ENCODE results near the gene NCAPD3.

The NCAPD3 gene

GRCh38 chr11:134253188-134253993 is 29.6 kb upstream of the NCAPD3 start, which contains the start of the genes ACAD8 and THYN1:
Gene ACAD8 (plus strand): TSS chr11:134253568. CDS start chr11:134253601, 33 bp downstream.
Gene THYN1 (minus strand): TSS chr11:134253352. CDS start chr11:134252882, 470 bp downstream.
- DNase-seq (ENCODE audit: low spot score), result peak; percentile 96

GRCh38 chr11:134252346-134253187 is 28.8 kb upstream of the NCAPD3 start:
- no peak for DNase-seq (ENCODE audit: low spot score)

- DNase-seq (ENCODE audit: low spot score), result no peak
Measured at GRCh38 chr11:134250675-134251074, 26.9 kb upstream of the NCAPD3 start.

GRCh38 chr11:134250246-134250645 is 26.5 kb upstream of the NCAPD3 start:
- no peak for DNase-seq (ENCODE audit: low spot score)

GRCh38 chr11:134248910-134249480 is 25.2 kb upstream of the NCAPD3 start:
- DNase-seq (ENCODE audit: low spot score), result no peak

GRCh38 chr11:134246678-134247077 is 22.9 kb upstream of the NCAPD3 start:
- DNase-seq (ENCODE audit: low spot score), result no peak

GRCh38 chr11:134246100-134246499 is 22.3 kb upstream of the NCAPD3 start:
- no peak for DNase-seq (ENCODE audit: low spot score)

GRCh38 chr11:134245434-134245833 is 21.7 kb upstream of the NCAPD3 start:
- DNase-seq (ENCODE audit: low spot score), result no peak

- DNase-seq (ENCODE audit: low spot score), result no peak
Measured at GRCh38 chr11:134244593-134244992, 20.8 kb upstream of the NCAPD3 start.

- DNase-seq (ENCODE audit: low spot score), result no peak
Measured at GRCh38 chr11:134243913-134244312, 20.1 kb upstream of the NCAPD3 start.

GRCh38 chr11:134242376-134242775 is 18.6 kb upstream of the NCAPD3 start:
- DNase-seq (ENCODE audit: low spot score), result no peak

- DNase-seq (ENCODE audit: low spot score), result no peak
Measured at GRCh38 chr11:134240592-134240991, 16.8 kb upstream of the NCAPD3 start.

GRCh38 chr11:134238956-134239355 is 15.2 kb upstream of the NCAPD3 start:
- DNase-seq (ENCODE audit: low spot score), result no peak

- no peak for DNase-seq (ENCODE audit: low spot score)
Measured at GRCh38 chr11:134237557-134237922, 13.8 kb upstream of the NCAPD3 start.

- DNase-seq (ENCODE audit: low spot score), result no peak
Measured at GRCh38 chr11:134236834-134237556, 13.2 kb upstream of the NCAPD3 start.

GRCh38 chr11:134235399-134235798 is 11.6 kb upstream of the NCAPD3 start:
- no peak for DNase-seq (ENCODE audit: low spot score)

GRCh38 chr11:134233729-134234179 is 10.0 kb upstream of the NCAPD3 start:
- DNase-seq (ENCODE audit: low spot score), result no peak

GRCh38 chr11:134231958-134232659 is 8.3 kb upstream of the NCAPD3 start:
- no peak for DNase-seq (ENCODE audit: low spot score)

GRCh38 chr11:134230339-134230738 is 6.6 kb upstream of the NCAPD3 start:
- DNase-seq (ENCODE audit: low spot score), result no peak

- no peak for DNase-seq (ENCODE audit: low spot score)
Measured at GRCh38 chr11:134229126-134229790, 5.5 kb upstream of the NCAPD3 start.

- no peak for DNase-seq (ENCODE audit: low spot score)
Measured at GRCh38 chr11:134228625-134229024, 4.9 kb upstream of the NCAPD3 start.
